Stomach smooth muscle (tissue), 2 donors: ENCODE measurements around the gene FAHD1.

Experiments used
- H3K27ac ChIP-seq: one replicate; pipeline ENCODE4 v1.7.0; 2013; ENCODE audit warnings: mild to moderate bottlenecking, low read length, inconsistent platforms
- H3K27me3 ChIP-seq, 2 donors: one replicate each; pipeline ENCODE4 v1.7.0; 2013; ENCODE audit warnings: low read length in 2 of 2; ENCODE audit not compliant: insufficient read depth in 2 of 2, control insufficient read depth in 1 of 2
- H3K36me3 ChIP-seq, 2 donors: one replicate each; pipeline ENCODE4 v1.7.0; 2013; ENCODE audit warnings: low read length in 2 of 2; ENCODE audit not compliant: control insufficient read depth in 2 of 2, insufficient read depth in 2 of 2
- H3K4me1 ChIP-seq: one replicate; pipeline ENCODE4 v1.7.0; 2013; ENCODE audit warnings: low read length; ENCODE audit not compliant: control insufficient read depth, insufficient read depth
- H3K4me3 ChIP-seq, 2 donors: one replicate each; pipeline ENCODE4 v1.7.0; 2013; ENCODE audit warnings: low read length in 2 of 2
- H3K9ac ChIP-seq, 2 donors: one replicate each; pipeline ENCODE4 v1.7.0; 2013; ENCODE audit warnings: low read length in 2 of 2, mild to moderate bottlenecking in 1 of 2
- H3K9me3 ChIP-seq, 2 donors: one replicate each; pipeline ENCODE4 v1.7.0; 2013; ENCODE audit warnings: low read length in 2 of 2; ENCODE audit not compliant: control insufficient read depth in 2 of 2
- donor health status: healthy.
- donor health status: Pancreatic carcinoma.

Gene FAHD1

DNA sequence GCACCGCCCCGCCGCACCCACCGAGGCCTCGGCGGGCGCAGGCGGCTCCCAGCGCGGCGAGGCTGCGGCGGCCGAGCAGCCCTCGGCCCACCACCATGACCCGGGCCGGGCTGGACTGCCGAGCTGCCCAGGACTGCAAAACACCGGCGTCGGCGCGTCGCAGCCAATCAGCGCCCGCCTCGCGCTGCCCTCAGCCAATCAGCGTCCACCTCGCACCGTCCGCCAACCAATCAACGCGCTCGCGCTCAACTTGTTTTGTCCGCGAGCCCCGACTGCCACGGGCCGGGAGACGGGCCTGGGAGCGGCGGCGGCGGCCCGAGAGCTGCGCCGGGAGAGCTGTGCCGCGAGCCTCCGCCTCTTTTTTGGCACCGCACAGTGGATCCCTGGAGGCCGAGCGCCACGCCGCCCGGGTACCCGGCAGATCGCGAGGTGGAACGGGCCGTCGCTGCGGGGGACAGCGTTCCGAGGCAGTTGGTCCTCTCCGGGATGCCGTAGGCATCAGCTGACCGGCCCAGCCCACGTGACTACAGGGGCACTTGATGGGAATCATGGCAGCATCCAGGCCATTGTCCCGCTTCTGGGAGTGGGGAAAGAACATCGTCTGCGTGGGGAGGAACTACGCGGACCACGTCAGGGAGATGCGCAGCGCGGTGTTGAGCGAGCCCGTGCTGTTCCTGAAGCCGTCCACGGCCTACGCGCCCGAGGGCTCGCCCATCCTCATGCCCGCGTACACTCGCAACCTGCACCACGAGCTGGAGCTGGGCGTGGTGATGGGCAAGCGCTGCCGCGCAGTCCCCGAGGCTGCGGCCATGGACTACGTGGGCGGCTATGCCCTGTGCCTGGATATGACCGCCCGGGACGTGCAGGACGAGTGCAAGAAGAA is at the start of gene FAHD1, which contains the start of gene HAGH:
Gene FAHD1, plus strand, starts transcription at position 516 of the 883 bp plus-strand sequence. Its CDS starts 33 bp downstream, at position 549.
Gene HAGH, minus strand, starts transcription at position 135 of the 883 bp plus-strand sequence. Its CDS starts 38 bp downstream, at position 97.
- Histone ChIP-seq H3K4me1 (peaks cover 33% of the 10 kb centered on the region), H3K9me3 (no peaks in the 10 kb centered on the region), H3K36me3 (peaks cover 15% of the 10 kb centered on the region in 2 donors), H3K9ac (peak within 1 kb of the TSS; percentile 77 to 90), H3K27ac (peak within 1 kb of the TSS; percentile 66), H3K4me3 (peak within 1 kb of the TSS; percentile 97 to 100), H3K27me3 (no peaks in the 10 kb centered on the region)

DNA sequence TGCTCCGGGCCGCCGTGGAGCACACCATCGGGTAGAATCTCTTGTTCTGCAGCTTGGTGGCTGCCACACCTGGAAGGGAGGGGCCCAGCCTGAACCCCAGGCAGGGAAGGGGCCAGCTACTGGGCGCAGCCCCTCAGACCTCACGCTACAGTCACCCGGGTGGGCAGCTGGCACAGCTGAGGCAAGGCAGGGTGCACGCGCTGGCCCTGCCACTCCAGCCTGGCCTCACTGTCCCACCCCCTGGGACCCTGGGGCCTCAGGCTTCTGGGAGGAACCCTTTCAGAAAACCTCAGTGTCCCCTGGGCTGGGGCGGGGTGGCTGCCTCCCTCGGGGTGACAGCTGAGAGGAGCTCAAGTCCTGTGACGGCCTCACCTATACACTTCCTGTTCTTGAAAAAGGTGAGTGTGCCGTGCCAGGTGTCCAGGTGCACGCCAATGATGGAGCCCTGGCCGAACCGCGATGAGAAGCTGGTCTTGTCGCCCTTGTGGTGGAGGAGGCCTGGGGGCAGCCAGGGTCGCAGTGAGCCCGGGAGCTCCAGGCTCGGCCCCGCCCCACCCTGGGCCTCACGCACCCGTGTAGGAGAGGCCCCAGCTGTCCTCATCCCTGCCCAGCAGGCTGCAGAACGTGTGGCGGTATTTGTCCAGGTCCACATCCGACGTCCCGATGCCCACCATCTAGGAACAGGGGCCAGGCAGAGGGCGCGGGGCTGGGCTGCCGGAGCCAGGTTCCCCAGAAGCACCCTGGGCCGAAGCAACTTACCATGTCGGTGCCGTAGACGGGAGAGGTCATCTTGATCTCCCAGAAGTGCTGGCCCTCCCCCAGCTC is 49.4 kb upstream of the FAHD1 start:
- H3K9me3 ChIP-seq = no peaks in the 10 kb centered on the region
- peaks cover 38% of the 10 kb centered on the region for H3K4me1 ChIP-seq
- no peak overlapping the region for H3K4me3 ChIP-seq
- peaks cover 0 to 21% of the 10 kb centered on the region in 2 donors for H3K36me3 ChIP-seq
- H3K9ac ChIP-seq = no peak overlapping the region
- H3K27ac ChIP-seq = no peak overlapping the region
- H3K27me3 ChIP-seq = no peaks in the 10 kb centered on the region

GRCh38 chr16:1778200-1779179 is 48.5 kb upstream of the FAHD1 start:
- Histone ChIP-seq H3K9ac (no peak overlapping the region), H3K4me1 (peaks cover 41% of the 10 kb centered on the region)

GRCh38 chr16:1779234-1779701 is 47.7 kb upstream of the FAHD1 start:
- Histone ChIP-seq H3K9me3 (no peaks in the 10 kb centered on the region), H3K9ac (no peak overlapping the region)

More at GRCh38 chr16:1778200-1779179, 48.5 kb upstream of the FAHD1 start:
- Histone ChIP-seq H3K36me3 (peaks cover 0 to 21% of the 10 kb centered on the region in 2 donors), H3K4me3 (no peak overlapping the region), H3K27me3 (no peaks in the 10 kb centered on the region), H3K27ac (no peak overlapping the region), H3K9me3 (no peaks in the 10 kb centered on the region)

GRCh38 chr16:1779741-1780676 is 47.0 kb upstream of the FAHD1 start:
- Histone ChIP-seq H3K36me3 (peaks cover 0 to 22% of the 10 kb centered on the region in 2 donors), H3K27ac (no peak overlapping the region), H3K4me1 (peaks cover 34% of the 10 kb centered on the region), H3K27me3 (no peaks in the 10 kb centered on the region), H3K4me3 (no peak overlapping the region), H3K9me3 (no peaks in the 10 kb centered on the region), H3K9ac (no peak overlapping the region)

More at GRCh38 chr16:1779234-1779701, 47.7 kb upstream of the FAHD1 start:
- Histone ChIP-seq H3K4me1 (peaks cover 40% of the 10 kb centered on the region), H3K27ac (no peak overlapping the region), H3K4me3 (no peak overlapping the region), H3K27me3 (no peaks in the 10 kb centered on the region), H3K36me3 (peaks cover 0 to 21% of the 10 kb centered on the region in 2 donors)

DNA sequence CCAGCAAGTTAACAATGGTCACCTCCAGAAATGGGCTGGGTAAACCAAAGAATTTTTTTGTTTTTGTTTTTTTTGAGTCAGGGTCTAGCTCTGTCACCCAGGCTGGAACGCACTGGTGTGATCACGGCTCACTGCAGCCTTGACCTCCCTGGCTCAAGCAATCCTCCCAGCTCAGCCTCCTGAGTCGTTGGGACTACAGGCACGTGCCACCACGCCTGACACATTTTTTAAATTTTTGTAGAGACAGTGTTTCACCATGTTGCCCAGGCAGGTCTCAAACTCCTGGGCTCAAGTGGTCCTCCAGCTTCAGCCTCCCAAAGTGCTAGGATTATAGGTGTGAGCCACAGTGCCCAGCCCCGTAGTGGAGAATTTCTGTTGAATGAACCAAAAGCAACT is 46.3 kb upstream of the FAHD1 start:
- Histone ChIP-seq H3K27ac (no peak overlapping the region), H3K36me3 (peaks cover 3 to 21% of the 10 kb centered on the region in 2 donors), H3K27me3 (no peaks in the 10 kb centered on the region), H3K4me3 (no peak overlapping the region), H3K4me1 (peaks cover 37% of the 10 kb centered on the region), H3K9me3 (no peaks in the 10 kb centered on the region), H3K9ac (no peak overlapping the region)

GRCh38 chr16:1781254-1781653 is 45.8 kb upstream of the FAHD1 start:
- no peak overlapping the region for H3K27ac ChIP-seq
- H3K4me3 ChIP-seq = peak overlapping the region; percentile 75 to 82
- H3K9ac ChIP-seq = peak overlapping the region; percentile 57 to 74
- peaks cover 39% of the 10 kb centered on the region for H3K4me1 ChIP-seq
- peaks cover 3 to 22% of the 10 kb centered on the region in 2 donors for H3K36me3 ChIP-seq
- H3K9me3 ChIP-seq = no peaks in the 10 kb centered on the region
- no peaks in the 10 kb centered on the region for H3K27me3 ChIP-seq

GRCh38 chr16:1781758-1782407 is 45.1 kb upstream of the FAHD1 start:
- Histone ChIP-seq H3K4me3 (peak overlapping the region; percentile 75 to 82), H3K27me3 (no peaks in the 10 kb centered on the region), H3K9me3 (no peaks in the 10 kb centered on the region), H3K4me1 (peaks cover 39% of the 10 kb centered on the region), H3K36me3 (peaks cover 3 to 25% of the 10 kb centered on the region in 2 donors), H3K27ac (peak overlapping the region; percentile 66), H3K9ac (peak overlapping the region; percentile 57 to 74)
